ENCODE measurements around the gene FIS1.

FIS1 gene

GRCh38 chr7:101233907-101234547, 10.9 kb downstream of the FIS1 start:
- DNase-seq (ENCODE audit: low spot score), result no peak

DNA sequence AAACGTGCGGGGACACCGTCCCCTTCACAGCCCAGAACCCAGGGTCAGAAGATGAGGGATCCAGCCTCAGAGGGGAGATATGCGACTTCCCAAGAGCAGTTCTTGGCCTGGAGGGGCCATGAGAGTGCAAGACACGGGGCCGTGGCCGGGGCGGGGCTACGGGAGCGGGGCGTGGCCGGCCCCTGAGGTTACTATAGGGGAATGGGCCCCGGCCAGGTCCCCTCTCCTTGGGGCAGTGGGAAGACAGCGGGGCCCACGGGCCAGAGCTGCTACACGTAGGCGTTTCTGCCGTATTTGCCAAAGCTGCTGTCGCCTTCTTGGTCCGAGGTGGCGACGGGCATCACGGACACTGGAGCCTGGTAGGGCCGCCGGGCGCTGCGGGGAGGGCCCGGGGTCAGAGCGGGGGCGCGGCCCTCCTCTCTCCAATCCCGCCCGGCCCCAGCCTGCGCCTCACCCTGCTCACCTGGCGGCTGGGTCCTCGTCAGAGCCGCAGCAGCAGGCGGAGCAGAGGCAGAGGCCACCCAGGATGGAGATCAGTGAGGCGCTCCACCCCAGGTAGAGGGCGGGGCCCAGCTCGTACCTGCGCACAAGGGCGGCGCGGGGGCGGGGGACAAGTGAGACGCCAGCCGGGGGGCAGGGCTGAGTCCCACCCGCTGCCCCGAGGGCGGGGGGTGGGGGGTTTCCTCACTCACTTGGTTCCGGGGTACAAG, 12.6 kb downstream of the FIS1 start:
- peak; percentile 85 for DNase-seq (ENCODE audit: low spot score)

DNA sequence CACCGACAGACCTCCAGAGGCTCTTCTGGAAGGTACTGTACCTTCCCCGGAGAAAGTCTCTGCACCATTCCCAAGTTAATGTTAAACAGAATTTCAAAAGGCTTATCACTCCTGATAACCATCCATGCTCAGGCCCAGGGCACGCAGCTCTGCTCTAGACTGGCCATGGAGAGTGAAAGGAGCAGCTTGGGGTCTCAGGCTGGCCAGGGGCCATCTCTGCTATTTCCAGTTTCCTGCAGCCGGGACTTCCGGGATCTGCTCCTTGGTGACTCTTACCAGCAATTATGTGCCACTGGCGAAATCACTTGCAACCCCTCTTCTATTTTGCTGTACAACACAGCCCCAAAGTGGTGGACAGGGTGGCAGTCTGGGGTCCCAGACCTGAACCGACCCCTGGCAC, 13.2 kb downstream of the FIS1 start:
- DNase-seq (ENCODE audit: low spot score), result no peak

DNA sequence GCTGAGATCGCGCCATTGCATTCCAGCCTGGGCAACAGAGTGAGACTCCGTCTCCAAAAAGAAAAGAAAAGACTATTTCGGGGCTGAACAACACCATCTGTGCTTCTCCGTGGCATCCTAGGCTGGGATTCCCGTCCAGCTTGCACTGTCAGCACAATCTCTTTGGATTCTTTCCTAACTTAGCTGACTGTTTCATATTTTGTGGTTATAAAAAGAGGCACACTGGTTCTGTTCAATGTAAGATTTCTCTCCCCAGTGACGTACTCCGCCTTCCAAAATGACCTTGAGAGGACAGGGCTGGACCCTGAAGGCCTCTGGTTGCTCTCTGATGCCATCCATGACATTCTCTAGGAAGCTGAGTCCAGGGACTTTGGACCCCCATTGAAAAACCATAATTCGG, 18.2 kb downstream of the FIS1 start:
- DNase-seq (ENCODE audit: low spot score), result no peak

DNA sequence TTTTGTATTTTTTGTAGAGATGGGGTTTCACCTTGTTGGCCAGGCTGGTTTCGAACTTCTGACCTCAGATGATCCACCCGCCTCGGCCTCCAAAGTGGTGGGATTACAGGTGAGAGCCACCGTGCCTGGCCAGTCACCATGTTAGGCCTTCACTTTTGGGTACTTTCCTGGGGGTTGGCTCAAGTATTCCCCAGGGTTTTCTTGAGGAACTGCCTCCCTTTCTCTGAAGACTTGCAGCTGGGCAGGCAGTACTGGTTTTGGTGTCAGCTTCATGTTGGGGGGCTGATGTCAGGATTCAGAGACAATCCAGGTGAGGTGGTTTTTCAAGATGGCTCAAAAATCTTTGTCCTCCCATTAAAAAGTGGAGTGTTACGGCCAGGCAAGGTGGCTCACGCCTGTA, 19.2 kb downstream of the FIS1 start:
- no peak for DNase-seq (ENCODE audit: low spot score)

DNA sequence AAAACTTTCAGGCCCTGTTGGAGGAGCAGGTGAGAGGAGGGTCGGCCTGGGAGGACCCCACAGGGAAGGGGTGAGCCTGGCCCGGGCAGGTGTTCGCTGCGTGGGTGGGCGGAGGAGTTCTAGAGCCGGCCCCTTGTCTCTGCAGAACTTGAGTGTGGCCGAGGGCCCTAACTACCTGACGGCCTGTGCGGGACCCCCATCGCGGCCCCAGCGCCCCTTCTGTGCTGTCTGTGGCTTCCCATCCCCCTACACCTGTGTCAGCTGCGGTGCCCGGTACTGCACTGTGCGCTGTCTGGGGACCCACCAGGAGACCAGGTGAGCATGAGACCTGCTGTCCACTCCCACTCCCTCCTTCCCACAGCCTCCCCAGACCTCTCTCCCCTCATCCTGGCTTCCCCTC, 21.4 kb downstream of the FIS1 start:
- no peak for DNase-seq (ENCODE audit: low spot score)

DNA sequence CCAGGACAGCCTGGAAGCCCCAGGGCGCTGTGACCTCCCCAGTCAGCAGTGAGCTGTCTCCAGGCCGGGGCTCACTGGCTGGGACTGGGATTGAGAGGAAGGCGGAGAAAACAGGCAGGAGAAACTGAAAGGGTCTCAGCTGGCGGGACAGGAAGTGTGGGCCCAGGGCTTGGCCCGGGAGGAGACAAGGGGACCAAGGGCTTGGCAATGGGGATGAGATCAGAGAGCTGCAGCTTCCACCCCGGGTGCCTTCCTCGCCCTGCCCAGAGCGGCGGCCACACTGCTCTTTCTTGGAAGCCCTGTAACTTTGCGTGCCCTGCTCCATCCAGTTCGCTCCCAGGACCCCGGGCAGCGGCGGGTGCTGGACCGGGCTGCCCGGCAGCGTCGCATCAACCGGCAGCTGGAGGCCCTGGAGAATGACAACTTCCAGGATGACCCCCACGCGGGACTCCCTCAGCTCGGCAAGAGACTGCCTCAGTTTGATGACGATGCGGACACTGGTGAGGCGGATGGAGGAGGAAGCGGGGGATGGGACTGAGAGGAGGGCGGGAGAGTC, 22.5 kb downstream of the FIS1 start:
- DNase-seq (ENCODE audit: low spot score), result no peak

- no peak for DNase-seq (ENCODE audit: low spot score)
Observed at GRCh38 chr7:101220295-101220694, 24.6 kb downstream of the FIS1 start.

DNA sequence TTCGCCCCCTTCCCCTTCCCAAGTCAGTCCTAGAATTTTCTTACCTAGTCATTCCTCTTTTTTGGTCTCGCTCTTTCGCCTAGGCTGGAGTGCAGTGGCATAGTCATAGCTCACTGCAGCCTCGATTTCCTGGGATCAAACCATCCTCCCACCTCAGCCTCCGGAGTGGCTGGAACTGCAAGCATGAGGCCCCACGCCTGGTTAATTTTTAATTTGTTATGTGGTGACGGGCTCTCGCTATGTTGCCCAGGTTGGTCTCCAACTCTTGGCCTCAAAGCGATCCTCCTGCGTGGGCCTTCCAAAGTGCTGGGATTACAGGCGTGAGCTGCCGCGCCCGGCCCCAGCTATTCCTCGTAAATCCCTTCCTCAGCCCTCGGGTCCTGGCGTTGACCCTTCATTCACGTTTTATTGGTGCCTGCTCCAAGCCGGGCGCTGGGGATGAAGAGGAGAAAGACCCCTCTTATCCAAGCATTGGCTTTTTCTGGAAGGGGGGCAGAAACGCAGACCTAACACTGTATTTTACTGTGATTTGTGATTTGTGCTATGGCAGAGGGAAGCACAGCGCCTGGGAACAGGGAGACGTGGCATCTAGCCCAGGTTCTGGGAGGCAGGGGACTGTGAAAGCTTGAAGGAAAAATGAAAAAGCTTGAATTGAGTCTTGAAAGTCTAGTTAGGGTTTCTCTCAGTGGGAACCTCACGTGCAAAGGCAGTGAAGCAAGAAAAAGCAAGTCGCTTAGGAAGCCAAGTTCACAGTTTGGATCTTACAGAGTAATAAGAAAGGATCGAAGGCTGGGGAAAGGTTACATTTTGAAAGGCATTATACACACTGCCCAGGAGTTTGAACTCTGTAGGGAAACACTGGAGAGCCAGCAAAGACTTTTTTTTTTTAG, 26.4 kb downstream of the FIS1 start:
- DNase-seq (ENCODE audit: low spot score), result no peak

DNA sequence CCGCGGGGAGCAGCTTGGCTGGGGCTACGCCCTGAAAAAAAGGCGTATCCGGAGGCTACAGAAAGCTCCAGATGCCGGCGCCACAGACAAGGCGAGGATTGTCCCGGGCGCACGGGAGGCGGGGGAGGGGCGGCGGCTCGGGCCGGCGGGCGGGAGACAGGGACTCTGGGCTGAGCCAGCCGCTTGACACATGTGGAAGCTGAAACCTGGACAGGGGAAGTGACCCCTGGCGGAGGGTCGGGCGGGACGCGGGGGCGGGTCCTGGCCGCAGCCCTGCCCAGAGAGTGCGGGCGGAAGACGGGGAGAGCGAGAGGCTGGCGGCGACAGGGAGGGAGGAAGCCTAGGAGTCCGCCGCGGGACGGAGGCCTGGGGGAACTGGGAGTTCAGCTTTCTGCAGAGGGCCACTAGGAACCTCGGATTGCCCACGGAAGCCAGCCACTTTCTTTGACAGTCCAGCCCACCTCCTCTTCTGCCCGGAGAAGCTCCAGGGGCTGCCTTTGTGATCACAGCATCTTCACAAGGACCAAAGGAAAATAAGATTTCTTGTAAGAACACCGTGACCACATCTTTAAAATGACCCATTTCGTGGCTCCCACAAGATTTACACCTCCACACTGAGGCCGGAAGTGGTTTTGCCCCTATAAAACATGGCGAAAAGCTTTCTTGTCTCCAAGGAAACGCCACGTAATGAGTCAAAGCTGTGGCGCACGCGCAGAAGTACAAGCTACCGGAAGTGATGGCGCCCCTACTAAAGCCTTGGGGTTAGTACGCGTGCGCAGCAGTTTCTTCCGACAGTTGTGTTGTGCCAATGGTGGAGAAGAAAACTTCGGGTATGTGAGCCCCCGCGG, 27.3 kb downstream of the FIS1 start, which contains the start of the genes PLOD3 and ZNHIT1:
PLOD3 (minus strand) TSS at position 194 of the 848 bp plus-strand sequence. CDS start 307 bp downstream, outside the sequence.
ZNHIT1 (plus strand) TSS at position 778 of the 848 bp plus-strand sequence; CDS start at position 809, 31 bp downstream.
- peak; percentile 100 for DNase-seq (ENCODE audit: low spot score)

DNA sequence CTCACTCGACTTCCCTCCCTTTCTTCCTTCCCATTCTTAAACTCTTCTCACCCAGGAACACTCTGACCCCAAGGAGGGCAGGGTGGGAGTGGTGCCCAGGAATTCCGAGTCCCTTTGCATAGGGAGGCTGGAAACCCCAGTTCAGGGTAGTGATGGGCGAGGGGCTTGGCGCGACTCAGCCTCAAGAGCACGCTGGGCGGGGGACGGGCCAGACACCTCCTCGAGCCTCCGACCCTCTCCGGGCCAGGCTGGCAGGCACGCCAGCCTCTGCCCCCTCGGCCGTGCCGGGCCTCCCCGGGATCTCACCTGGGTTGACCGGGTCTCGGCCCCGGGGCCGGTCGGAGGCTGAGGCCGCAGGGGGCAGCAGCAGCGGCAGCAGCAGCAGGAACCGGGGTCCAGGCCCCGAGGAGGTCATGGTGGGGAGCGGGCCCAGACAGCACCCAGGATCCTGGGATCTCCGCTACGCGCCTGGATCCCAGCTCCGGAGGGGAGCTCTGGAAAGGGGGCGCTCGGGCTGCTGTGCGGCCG, 28.0 kb downstream of the FIS1 start:
- DNase-seq (ENCODE audit: low spot score), result no peak

DNA sequence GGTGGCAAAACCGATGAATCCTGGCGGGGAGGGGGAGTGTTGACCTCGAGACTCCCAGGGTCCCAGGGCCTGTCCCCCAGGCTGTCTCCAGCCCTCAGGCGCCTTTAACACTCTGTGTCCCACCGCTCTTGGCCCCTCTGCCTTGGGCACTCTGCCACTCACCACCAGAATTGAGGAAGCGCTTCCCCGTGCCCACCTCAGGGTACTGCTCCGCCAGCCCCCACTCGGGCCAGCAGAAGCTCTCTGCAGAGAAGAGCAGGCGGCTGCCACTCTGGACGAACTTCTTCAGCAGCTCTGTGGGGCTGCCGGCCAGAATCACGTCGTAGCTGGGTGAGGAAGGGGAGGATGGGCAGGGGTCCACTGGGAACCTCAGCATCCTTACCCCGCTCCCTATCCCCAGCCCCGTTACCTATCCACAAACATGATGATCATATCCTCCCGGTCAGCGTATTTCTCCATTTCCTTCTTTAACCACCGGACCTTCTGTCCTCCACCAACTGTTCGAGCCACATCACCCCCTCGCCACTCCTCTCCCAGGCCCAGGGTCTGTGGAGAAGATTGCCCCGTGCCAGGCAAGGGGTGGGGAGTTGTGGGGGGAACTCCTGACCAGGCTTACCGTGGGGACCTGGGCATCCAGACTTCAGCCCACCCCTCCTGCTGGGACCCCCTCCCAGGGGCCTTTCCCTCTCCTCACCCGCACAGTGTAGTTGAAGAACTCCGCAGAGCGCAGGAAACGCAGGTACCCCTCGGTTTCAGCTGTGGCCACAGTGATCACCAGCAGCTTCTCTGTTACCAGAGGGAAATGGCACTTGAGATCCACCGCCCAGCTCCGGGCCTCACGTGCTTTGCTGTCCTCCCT, 28.7 kb downstream of the FIS1 start:
- peak; percentile 56 for DNase-seq (ENCODE audit: low spot score)

DNA sequence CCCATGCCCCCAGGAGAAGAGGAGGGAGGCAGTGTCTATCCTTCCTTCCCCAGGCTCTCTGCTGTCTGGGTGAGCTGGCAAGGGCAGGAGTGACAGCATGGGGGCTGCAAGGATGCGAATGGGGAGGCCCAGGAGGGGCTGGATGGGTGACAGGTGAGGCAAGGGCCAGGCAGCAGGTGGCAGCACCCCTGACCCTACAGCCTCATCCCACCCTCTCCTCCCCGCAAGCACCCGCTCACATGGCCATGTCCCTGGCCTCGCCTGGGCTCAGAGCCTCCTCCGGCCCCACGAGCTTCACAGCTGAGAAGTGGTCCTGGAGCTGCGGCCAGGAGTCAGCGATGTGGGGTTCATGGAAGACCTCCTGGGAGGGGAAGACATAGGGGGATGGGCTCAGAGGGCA, 32.9 kb downstream of the FIS1 start:
- no peak for DNase-seq (ENCODE audit: low spot score)

GRCh38 chr7:101211501-101211900, 33.4 kb downstream of the FIS1 start:
- no peak for DNase-seq (ENCODE audit: low spot score)

GRCh38 chr7:101210143-101210542, 34.7 kb downstream of the FIS1 start:
- no peak for DNase-seq (ENCODE audit: low spot score)

- DNase-seq (ENCODE audit: low spot score), result no peak
Observed at GRCh38 chr7:101208794-101209193, 36.1 kb downstream of the FIS1 start.

DNA sequence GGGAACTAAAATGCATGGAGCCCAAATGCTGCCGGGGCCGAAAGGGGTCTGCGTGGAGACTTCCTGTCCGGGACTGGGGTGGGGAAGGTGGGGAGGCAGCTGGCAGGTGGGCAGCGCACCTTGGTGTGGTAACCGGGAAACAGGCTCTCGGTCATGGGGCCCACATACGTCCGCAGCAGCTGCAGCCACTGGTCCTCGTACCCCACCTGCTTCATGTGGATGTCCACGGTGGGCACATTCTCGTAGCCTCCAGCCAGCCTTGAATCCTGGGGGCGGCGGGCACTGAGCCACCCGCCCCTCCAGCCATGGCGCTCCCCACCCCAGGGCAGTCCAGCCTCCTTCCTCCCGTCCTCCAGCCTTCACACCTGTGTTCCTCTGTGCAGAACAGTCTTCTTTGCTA, 37.4 kb downstream of the FIS1 start:
- DNase-seq (ENCODE audit: low spot score), result no peak

GRCh38 chr7:101206665-101207042, 38.2 kb downstream of the FIS1 start:
- DNase-seq (ENCODE audit: low spot score), result no peak

- no peak for DNase-seq (ENCODE audit: low spot score)
Observed at GRCh38 chr7:101205901-101206664, 38.8 kb downstream of the FIS1 start.
